GM21576 (cell line): ENCODE data around the gene SOX3.

ENCODE experiments used
- ATAC-seq: cut with Tn5 transposase; IDR thresholded peaks from one replicate; pipeline ENCODE4 v1.9.1; 2021; ENCODE audit warnings: mild to moderate bottlenecking, moderate library complexity; ENCODE audit not compliant: unreplicated experiment

SOX3 gene

DNA sequence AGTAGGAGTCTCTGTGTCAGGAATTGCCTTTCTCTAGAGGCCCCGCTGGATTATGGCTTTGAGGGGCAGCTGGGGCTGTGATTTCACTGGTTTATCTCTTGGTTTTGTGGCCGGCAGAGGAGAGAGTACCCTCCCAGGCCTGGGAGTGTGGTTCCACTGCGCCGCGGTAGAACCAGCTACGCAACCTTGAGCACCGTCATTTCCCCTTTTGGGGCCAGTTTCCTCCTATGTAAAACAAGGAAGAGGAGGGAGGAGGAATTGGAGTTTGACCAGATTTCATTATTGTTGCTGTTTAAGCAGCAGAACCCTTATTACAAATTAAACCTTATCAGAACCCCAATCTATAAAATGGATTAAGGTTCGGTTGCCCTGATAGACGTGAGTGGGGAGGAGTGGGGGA lies 4.4 kb downstream of the SOX3 start:
- ATAC-seq: no peak

DNA sequence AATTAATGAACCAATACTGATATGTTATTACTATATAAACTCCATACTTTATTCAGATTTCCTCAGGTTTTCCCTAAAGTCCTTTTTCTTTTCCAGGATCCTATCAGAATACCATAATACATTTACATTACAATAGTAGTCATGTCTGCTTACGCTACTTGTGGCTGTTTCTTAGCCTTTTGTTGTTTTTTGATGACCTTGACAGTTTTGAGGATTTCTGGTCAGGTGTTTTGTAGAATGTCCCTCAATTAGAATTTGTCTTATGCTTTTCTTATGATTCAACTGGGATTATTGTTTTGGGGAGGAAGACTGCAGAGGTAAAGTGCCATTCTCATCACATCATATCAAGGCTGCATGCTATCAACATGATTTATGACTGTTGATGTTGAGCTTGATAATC lies 9.1 kb downstream of the SOX3 start:
- no peak for ATAC-seq

DNA sequence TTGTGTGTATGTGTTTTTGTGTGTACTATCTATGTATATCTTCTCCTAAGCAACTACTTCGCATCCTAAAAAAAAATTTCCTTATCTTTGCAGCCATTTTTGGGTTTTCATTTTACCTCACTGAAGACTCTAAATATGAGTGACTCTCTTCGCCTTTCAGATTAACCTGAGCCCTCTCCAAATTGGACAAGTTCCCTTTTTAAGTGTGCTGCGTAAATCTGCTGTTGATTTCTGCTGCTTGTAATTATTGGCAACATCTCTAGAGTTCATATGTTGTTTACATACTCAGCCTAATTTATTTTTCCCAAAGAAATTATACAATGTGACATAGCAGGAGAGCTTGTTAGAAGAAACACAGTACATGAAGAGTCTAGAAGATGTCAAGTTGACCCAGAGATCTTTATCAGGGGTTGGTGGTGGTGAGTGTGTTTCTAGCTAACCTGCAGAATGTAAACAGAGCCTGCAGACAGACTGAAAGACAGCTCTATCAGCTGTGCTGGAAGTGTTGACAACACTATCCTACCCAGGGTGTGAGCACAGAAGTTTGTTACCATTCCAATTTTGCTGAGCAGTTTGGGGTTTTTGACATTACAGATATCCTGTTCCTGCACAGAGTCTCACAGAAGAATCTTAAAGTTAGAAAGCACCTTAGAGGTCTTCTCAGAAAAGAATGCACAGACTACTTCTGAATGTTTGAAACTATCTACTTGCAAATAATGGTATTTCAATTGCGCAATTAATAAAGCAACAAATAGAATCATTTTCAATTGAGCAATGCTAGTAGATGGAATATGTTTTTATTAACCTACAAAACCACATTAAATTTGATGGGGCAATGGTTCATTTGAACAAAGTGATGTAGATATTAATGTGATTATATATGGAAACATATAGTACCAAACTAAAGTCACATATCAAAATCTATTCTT lies 12.5 kb downstream of the SOX3 start:
- ATAC-seq: no peak

DNA sequence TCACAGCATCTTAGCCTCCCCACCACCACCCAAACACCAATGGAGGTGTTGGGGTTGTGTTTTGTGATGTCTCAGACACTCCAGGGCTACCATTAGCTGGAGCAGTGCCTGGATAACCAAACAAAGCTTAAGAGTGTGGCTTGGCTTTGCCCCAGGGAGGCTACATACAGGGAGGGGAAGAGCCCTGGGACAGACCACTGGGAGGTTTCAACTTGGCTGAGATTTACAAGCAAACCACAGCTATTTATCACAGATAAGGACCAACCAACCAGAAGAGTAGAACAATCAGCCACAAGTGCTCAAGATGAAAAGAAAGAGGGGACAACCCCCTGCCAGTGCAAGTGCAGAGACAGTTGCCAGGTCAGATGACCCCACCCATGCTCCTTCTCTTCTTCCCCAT lies 24.1 kb downstream of the SOX3 start:
- ATAC-seq: no peak

DNA sequence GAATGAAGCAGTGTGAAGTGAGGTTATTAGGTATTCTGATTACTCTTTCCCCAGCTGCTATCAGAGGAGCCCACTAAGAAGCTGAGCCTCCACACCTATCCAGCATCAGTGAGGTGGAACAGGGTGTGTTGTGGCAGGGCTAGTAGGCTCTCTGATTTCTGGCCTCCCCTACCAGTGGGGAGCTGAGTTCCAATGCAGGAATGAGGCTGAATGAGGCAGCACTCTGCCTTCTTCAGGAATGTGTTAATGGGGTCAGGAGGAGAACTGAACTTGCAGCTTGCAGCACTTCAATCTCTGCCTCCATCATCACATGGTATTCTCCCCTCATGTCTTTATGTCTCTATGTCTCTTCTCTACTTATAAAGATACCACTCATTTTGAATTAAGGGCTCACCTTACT lies 26.9 kb downstream of the SOX3 start:
- no peak for ATAC-seq

DNA sequence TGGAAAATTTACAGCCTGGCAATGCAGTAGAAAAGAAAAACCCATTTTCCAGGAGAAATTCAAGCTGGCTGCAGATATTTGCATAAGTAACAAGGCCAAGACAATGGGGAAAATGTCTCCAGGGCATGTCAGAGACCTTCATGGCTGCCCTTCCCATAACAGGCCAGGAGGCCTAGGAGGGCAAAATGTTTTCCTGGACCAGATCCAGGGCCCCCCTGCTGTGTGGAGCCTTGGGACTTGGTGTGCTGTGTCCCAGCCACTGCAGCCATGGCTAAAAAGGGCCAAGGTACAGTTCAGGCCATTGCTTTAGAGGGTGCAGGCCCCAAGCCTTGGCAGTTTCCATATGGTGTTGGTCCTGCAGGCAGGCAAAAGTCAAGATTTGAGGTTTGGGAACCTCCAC lies 29.8 kb downstream of the SOX3 start:
- ATAC-seq: no peak

DNA sequence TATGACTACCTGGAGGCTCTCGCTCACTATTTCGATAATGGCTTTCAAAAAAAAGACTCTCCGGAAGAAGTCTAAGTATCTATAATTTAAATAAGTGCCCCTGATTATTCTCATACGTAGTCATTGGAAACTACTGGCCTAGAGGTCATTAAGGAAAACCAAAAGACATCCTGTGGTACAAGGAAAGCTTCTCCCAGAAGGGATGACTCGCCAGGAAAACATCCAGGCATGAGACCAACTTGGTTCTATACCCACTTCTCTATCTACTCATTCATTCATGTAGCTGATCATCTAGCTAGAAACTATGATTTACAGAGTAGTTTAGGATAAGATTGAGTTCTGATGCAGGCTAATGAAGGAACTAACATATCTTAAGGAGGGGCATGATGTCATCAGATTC lies 37.7 kb downstream of the SOX3 start:
- ATAC-seq: no peak
